CD4-positive, alpha-beta T cell (primary cell): ENCODE results near the gene MTHFS. TPM values are rescaled to one million over a fixed set of nuclear protein-coding genes. Genes with fewer than 3 reads are reported as not detected.

Source experiments
- ATAC-seq: fragments of 200-7000 bp; cut with Tn5 transposase; one replicate; pipeline ENCODE4 v1.10.0; 2022; ENCODE audit warnings: mild to moderate bottlenecking; ENCODE audit not compliant: poor library complexity
- CTCF ChIA-PET: fragments of 350-600 bp; sonication (Branson Sonifier 250); formaldehyde crosslinking; loops from one replicate; lab custom pipeline; 2021; ENCODE audit warnings: antibody characterized with exemption, inconsistent platforms; lab: Charles Lee
- POLR2A ChIA-PET: fragments of 350-600 bp; sonication (Branson Sonifier 250); formaldehyde crosslinking; loops from one replicate; lab custom pipeline; 2021; ENCODE audit warnings: antibody characterized with exemption, inconsistent platforms; lab: Charles Lee
- DNase-seq, 14 experiments: peaks; one replicate each; pipeline ENCODE4 v3.0.0-alpha.2; 2013 to 2020; ENCODE audit warnings: mixed read lengths in 2 of 14
- H3K27ac ChIP-seq, 2 donors: one replicate each; pipeline versions ENCODE4 v1.5.1 to v1.7.0; 2013; ENCODE audit warnings: low read length in 2 of 2, low read depth in 1 of 2, mild to moderate bottlenecking in 1 of 2
- H3K27me3 ChIP-seq, 2 experiments: 1 replicate in 1 of 2; 2 replicates in 1 of 2; pipeline versions ENCODE4 v1.6.1 to v1.7.0; 2013; ENCODE audit warnings: low read length in 2 of 2, control low read depth in 1 of 2, mild to moderate bottlenecking in 1 of 2, moderate library complexity in 1 of 2; ENCODE audit not compliant: insufficient read depth in 2 of 2, control insufficient read depth in 1 of 2
- H3K36me3 ChIP-seq: one replicate; pipeline ENCODE4 v1.6.1; 2013; ENCODE audit warnings: low read length, control low read depth; ENCODE audit not compliant: insufficient read depth
- H3K4me1 ChIP-seq: one replicate; pipeline ENCODE4 v1.6.1; 2013; ENCODE audit warnings: low read length, control low read depth; ENCODE audit not compliant: insufficient read depth
- H3K4me3 ChIP-seq: one replicate; pipeline ENCODE4 v1.5.1; 2013; ENCODE audit warnings: mild to moderate bottlenecking, low read length, moderate library complexity
- H3K9me3 ChIP-seq, 2 experiments: 1 replicate in 1 of 2; 2 replicates in 1 of 2; pipeline versions ENCODE4 v1.6.1 to v1.7.0; 2013; ENCODE audit warnings: low read length in 2 of 2, mild to moderate bottlenecking in 2 of 2, control low read depth in 1 of 2, moderate library complexity in 1 of 2; ENCODE audit not compliant: control insufficient read depth in 1 of 2, insufficient read depth in 1 of 2
- H3K27ac Mint-ChIP-seq: one replicate; pipeline ENCODE4 v1.8.0; 2020; ENCODE audit warnings: mixed read lengths
- H3K27me3 Mint-ChIP-seq: one replicate; pipeline ENCODE4 v1.8.0; 2021; ENCODE audit warnings: mixed read lengths
- H3K36me3 Mint-ChIP-seq: one replicate; pipeline ENCODE4 v1.8.0; 2021; ENCODE audit warnings: low read depth, mixed read lengths
- H3K4me1 Mint-ChIP-seq: one replicate; pipeline ENCODE4 v1.8.0; 2021; ENCODE audit warnings: low read depth, mixed read lengths
- H3K4me3 Mint-ChIP-seq: one replicate; pipeline ENCODE4 v1.8.0; 2020; ENCODE audit warnings: mild to moderate bottlenecking, mixed read lengths
- H3K9me3 Mint-ChIP-seq: one replicate; pipeline ENCODE4 v1.8.0; 2020; ENCODE audit warnings: mixed read lengths
- CTCF ChIP-seq: fragments of 200-600 bp; IDR thresholded peaks from one replicate; pipeline ENCODE4 v1.8.0; 2022; ENCODE audit warnings: antibody characterized with exemption, mild to moderate bottlenecking
- intact Hi-C, 2 experiments: fragments of 100-400 bp; cut with DNase I in 1 of 2; cut with micrococcal nuclease in 1 of 2; formaldehyde crosslinking; loops; one replicate each; pipeline versions ENCODE4 v1.15.1 to v1.9.0; 2023 to 2025; cut with DNase I, micrococcal nuclease
- total RNA-seq, 174 experiments: library from RNA in 2 of 174; stranded (reverse) in 2 of 174; gene quantifications; one replicate each; pipeline ENCODE4 v1.2.3 and lab custom pipeline; 2021 to 2026

MTHFS gene
- total RNA-seq, 2 experiments from 2014 or later: 9.1 to 9.8 TPM

- Mint-ChIP-seq H3K9me3 (peaks cover 16% of the 10 kb centered on the region), H3K27me3 (no peaks in the 10 kb centered on the region), H3K4me3 (peak overlapping the region; percentile 96), H3K27ac (peak overlapping the region; percentile 95), H3K36me3 (peaks cover 55% of the 10 kb centered on the region), H3K4me1 (peaks cover 27% of the 10 kb centered on the region)
- ChIA-PET POLR2A (interaction anchor here (0.7 to 3.8 kb wide), 26 partner anchors 8 to 1372 kb away, joined by 3 to 139 read pairs (median 5); partner anchors contain the start of genes BCL2A1, MTHFS, TLNRD1 and ZFAND6), CTCF (interaction anchor here (1.4 to 3.4 kb wide), 2 partner anchors 26 to 44 kb away, joined by 3 to 20 read pairs; partner anchors contain the start of gene MTHFS)
- Histone ChIP-seq H3K27ac (peak overlapping the region; percentile 91 to 97), H3K27me3 (no peaks in the 10 kb centered on the region), H3K4me3 (peak overlapping the region; percentile 80), H3K9me3 (peaks cover 29 to 35% of the 10 kb centered on the region in 2 experiments), H3K36me3 (peaks cover 24% of the 10 kb centered on the region), H3K4me1 (peaks cover 21% of the 10 kb centered on the region)
- no peak for TF ChIP-seq CTCF
- ATAC-seq (peak; percentile 89), DNase-seq (peak; percentile 93 to 99 (median 98))
- intact Hi-C loops: loop anchor here (1.0 to 2.0 kb wide), 7 partner anchors 26 to 231 kb away; partner anchors contain the start of genes BCL2A1 (in 1 of the 2) and MTHFS (in 1 of the 2)
Observed at GRCh38 chr15:79923515-79924169, 26.8 kb upstream of the MTHFS start.

GRCh38 chr15:79923079-79923514 is 26.3 kb upstream of the MTHFS start:
- Histone ChIP-seq H3K27me3 (no peaks in the 10 kb centered on the region), H3K9me3 (peaks cover 34 to 40% of the 10 kb centered on the region in 2 experiments), H3K4me3 (peak overlapping the region; percentile 80), H3K4me1 (peaks cover 21% of the 10 kb centered on the region), H3K36me3 (peaks cover 24% of the 10 kb centered on the region), H3K27ac (peak overlapping the region; percentile 91 to 97)
- CTCF ChIA-PET: interaction anchor here (1.0 to 3.4 kb wide), 3 partner anchors 25 to 70 kb away, joined by 3 to 20 read pairs (median 3); partner anchors contain the start of gene MTHFS
- peak; percentile 49 for ATAC-seq
- peak overlapping the region; percentile 96 for H3K4me3 Mint-ChIP-seq
- H3K27ac Mint-ChIP-seq: peak overlapping the region; percentile 95
- POLR2A ChIA-PET: interaction anchor here (0.7 to 3.8 kb wide), 26 partner anchors 8 to 1373 kb away, joined by 3 to 139 read pairs (median 5); partner anchors contain the start of genes BCL2A1, MTHFS, TLNRD1 and ZFAND6
- TF ChIP-seq CTCF: no peak
- intact Hi-C loops: loop anchor here (1.0 kb wide), 4 partner anchors 26 to 70 kb away; partner anchors contain the start of genes BCL2A1 (in 1 of the 2) and MTHFS (in 1 of the 2)
- peaks cover 27% of the 10 kb centered on the region for H3K4me1 Mint-ChIP-seq
- no peaks in the 10 kb centered on the region for H3K27me3 Mint-ChIP-seq
- H3K9me3 Mint-ChIP-seq: peaks cover 16% of the 10 kb centered on the region
- peak; percentile 35 to 89 (median 62) for DNase-seq
- peaks cover 60% of the 10 kb centered on the region for H3K36me3 Mint-ChIP-seq

GRCh38 chr15:79922512-79923078 is 25.8 kb upstream of the MTHFS start:
- H3K27ac ChIP-seq: peak overlapping the region; percentile 91 to 97
- Mint-ChIP-seq H3K36me3 (peaks cover 65% of the 10 kb centered on the region), H3K4me3 (peak overlapping the region; percentile 96), H3K9me3 (peaks cover 16% of the 10 kb centered on the region), H3K27ac (peak overlapping the region; percentile 95), H3K4me1 (peaks cover 27% of the 10 kb centered on the region), H3K27me3 (no peaks in the 10 kb centered on the region)
- ChIA-PET POLR2A (interaction anchor here (1.1 to 3.8 kb wide), 19 partner anchors 9 to 1374 kb away, joined by 3 to 139 read pairs (median 6); partner anchors contain the start of genes BCL2A1, MTHFS, TLNRD1 and ZFAND6), CTCF (interaction anchor here (0.6 to 3.4 kb wide), 4 partner anchors 16 to 69 kb away, joined by 3 to 20 read pairs (median 3); partner anchors contain the start of gene MTHFS)
- H3K4me1 ChIP-seq: peaks cover 21% of the 10 kb centered on the region
- ATAC-seq: no peak
- H3K9me3 ChIP-seq: peaks cover 38 to 45% of the 10 kb centered on the region in 2 experiments
- peak overlapping the region; percentile 80 for H3K4me3 ChIP-seq
- intact Hi-C loops: loop anchor here (1.0 kb wide), 4 partner anchors 25 to 71 kb away; partner anchors contain the start of genes BCL2A1 (in 1 of the 2) and MTHFS (in 1 of the 2)
- H3K36me3 ChIP-seq: peaks cover 24% of the 10 kb centered on the region
- DNase-seq: no peak
- no peaks in the 10 kb centered on the region for H3K27me3 ChIP-seq
- TF ChIP-seq CTCF: no peak
